ENCODE results near the gene DDN.

Gene DDN

GRCh38 chr12:48982397-48983080, 16.6 kb downstream of the DDN start:
- DNase-seq (ENCODE audit: low read depth, low spot score): no peak

GRCh38 chr12:48981757-48982157, 17.4 kb downstream of the DDN start:
- DNase-seq (ENCODE audit: low read depth, low spot score): no peak

- no peak for DNase-seq (ENCODE audit: low read depth, low spot score)
Observed at GRCh38 chr12:48980953-48981756, 18.0 kb downstream of the DDN start.

- DNase-seq (ENCODE audit: low read depth, low spot score): no peak
Observed at GRCh38 chr12:48980389-48980952, 18.7 kb downstream of the DDN start.

GRCh38 chr12:48979602-48980388, 19.4 kb downstream of the DDN start:
- no peak for DNase-seq (ENCODE audit: low read depth, low spot score)

GRCh38 chr12:48978741-48979601, 20.2 kb downstream of the DDN start:
- DNase-seq (ENCODE audit: low read depth, low spot score): no peak

GRCh38 chr12:48978291-48978740, 20.9 kb downstream of the DDN start, which contains the start of gene WNT1:
Gene WNT1, plus strand, starts transcription at chr12:48978322. Its CDS starts 329 bp downstream, at chr12:48978651.
- DNase-seq (ENCODE audit: low read depth, low spot score): no peak

- peak; percentile 65 for DNase-seq (ENCODE audit: low read depth, low spot score)
Observed at GRCh38 chr12:48977290-48978281, 21.6 kb downstream of the DDN start.

- no peak for DNase-seq (ENCODE audit: low read depth, low spot score)
Observed at GRCh38 chr12:48973941-48974673, 25.1 kb downstream of the DDN start.

GRCh38 chr12:48973531-48973930, 25.6 kb downstream of the DDN start:
- no peak for DNase-seq (ENCODE audit: low read depth, low spot score)

GRCh38 chr12:48972952-48973483, 26.2 kb downstream of the DDN start:
- DNase-seq (ENCODE audit: low read depth, low spot score): no peak

- no peak for DNase-seq (ENCODE audit: low read depth, low spot score)
Observed at GRCh38 chr12:48972213-48972951, 26.8 kb downstream of the DDN start.

GRCh38 chr12:48970702-48971334, 28.4 kb downstream of the DDN start:
- no peak for DNase-seq (ENCODE audit: low read depth, low spot score)

- DNase-seq (ENCODE audit: low read depth, low spot score): no peak
Observed at GRCh38 chr12:48969833-48970701, 29.1 kb downstream of the DDN start.

GRCh38 chr12:48969160-48969771, 29.9 kb downstream of the DDN start:
- DNase-seq (ENCODE audit: low read depth, low spot score): no peak

GRCh38 chr12:48968467-48968866, 30.7 kb downstream of the DDN start:
- DNase-seq (ENCODE audit: low read depth, low spot score): no peak

Data from activated naive CD8-positive, alpha-beta T cell treated with anti-CD3 and anti-CD28 coated beads, Interleukin-2, amount 50 U/mL, for 16 hours (primary cell).